ENCODE data around the gene NPAS2. TPM values are rescaled to one million over a fixed set of nuclear protein-coding genes. Genes with fewer than 3 reads are reported as not detected.

NPAS2 gene
- total RNA-seq, 1 experiment from 2014 or later: 142 TPM

DNA sequence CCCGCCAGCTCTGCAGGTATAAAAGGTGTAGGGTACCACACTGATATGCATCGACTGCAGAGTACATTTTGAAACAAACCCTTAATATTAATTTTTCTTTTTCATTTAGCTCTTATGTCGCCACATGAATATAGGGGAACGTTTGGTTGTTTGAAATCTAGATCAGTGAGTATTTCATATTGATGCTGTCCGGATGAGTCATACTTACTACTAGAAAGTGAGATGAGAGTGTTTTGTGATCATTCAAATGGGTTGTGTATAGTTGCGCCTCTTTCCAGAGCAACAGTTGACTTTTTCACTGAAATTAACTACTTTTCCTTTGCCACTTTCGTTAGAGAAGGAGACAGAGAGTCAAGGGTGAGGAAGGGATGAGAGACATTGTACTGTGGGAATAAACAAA lies 24.6 kb downstream of the NPAS2 start:
- Mint-ChIP-seq H3K9me3 (ENCODE audit: low read depth, unreplicated experiment) (peaks cover 3% of the 10 kb centered on the region), H3K4me1 (ENCODE audit: low read depth, unreplicated experiment) (peaks cover 63% of the 10 kb centered on the region), H3K4me3 (ENCODE audit: low read depth, unreplicated experiment) (no peak overlapping the region), H3K36me3 (ENCODE audit: insufficient read depth, unreplicated experiment) (peaks cover 14% of the 10 kb centered on the region), H3K27ac (ENCODE audit: unreplicated experiment) (peak overlapping the region; percentile 55), H3K27me3 (ENCODE audit: unreplicated experiment) (no peaks in the 10 kb centered on the region)
- BruUV-seq (replicated peaks): no TSS peak
- intact Hi-C loops (cut with micrococcal nuclease; ENCODE audit: unreplicated experiment): no loop called here
- TF ChIP-seq, protein P1, sequence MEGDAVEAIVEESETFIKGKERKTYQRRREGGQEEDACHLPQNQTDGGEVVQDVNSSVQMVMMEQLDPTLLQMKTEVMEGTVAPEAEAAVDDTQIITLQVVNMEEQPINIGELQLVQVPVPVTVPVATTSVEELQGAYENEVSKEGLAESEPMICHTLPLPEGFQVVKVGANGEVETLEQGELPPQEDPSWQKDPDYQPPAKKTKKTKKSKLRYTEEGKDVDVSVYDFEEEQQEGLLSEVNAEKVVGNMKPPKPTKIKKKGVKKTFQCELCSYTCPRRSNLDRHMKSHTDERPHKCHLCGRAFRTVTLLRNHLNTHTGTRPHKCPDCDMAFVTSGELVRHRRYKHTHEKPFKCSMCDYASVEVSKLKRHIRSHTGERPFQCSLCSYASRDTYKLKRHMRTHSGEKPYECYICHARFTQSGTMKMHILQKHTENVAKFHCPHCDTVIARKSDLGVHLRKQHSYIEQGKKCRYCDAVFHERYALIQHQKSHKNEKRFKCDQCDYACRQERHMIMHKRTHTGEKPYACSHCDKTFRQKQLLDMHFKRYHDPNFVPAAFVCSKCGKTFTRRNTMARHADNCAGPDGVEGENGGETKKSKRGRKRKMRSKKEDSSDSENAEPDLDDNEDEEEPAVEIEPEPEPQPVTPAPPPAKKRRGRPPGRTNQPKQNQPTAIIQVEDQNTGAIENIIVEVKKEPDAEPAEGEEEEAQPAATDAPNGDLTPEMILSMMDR (IDR thresholded peaks at IDR 0.05; ENCODE audit: unreplicated experiment): no peak
- no peak for DNase-seq
- CTCF ChIA-PET: no interaction called here

DNA sequence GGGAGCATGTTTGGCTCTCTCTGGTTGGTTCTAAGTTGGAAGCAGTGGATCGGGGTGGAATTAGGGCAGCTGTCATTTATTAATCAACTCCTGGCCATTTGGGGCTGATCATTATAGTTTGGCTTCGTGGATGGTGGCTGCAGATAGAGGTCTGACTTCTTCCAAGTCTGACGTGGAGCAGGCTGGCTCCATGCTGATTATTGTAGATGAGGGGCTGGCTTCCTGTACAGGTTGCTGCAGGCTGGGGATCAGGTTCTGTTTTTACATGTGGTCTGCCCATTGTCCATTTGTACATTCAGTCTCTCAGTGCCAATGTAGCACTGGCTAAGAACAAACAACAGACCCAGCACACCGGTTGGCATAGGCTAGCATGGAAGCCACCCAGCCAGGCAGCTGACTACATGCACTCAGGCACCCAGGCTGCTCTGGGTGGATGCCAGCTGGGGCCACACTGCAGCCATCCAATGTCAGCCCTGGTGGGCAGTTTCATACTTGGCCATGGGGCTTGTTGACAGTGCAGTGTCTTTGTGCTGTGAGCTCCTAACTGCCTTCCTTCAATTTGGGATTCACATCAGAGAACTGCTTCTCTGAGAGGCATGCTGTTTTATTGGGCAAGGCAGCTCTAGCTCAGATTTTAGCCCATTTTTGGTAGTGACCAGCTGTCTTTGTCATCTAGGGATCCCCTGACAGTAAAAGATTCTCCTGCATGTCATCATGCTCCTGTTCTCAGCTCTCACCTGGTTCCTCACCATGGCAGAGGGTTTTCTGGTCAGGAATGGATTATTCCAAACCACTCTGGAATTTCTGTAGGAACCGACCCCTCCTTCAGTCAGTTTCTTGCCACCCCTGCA lies 25.4 kb downstream of the NPAS2 start:
- intact Hi-C loops (cut with micrococcal nuclease; ENCODE audit: unreplicated experiment): no loop called here
- peak overlapping the region; percentile 55 for H3K27ac Mint-ChIP-seq (ENCODE audit: unreplicated experiment)
- TF ChIP-seq, protein P1 (IDR thresholded peaks at IDR 0.05; ENCODE audit: unreplicated experiment): no peak
- H3K9me3 Mint-ChIP-seq (ENCODE audit: low read depth, unreplicated experiment): peaks cover 3% of the 10 kb centered on the region
- H3K27me3 Mint-ChIP-seq (ENCODE audit: unreplicated experiment): no peaks in the 10 kb centered on the region
- no peak overlapping the region for H3K4me3 Mint-ChIP-seq (ENCODE audit: low read depth, unreplicated experiment)
- no peak for DNase-seq
- H3K4me1 Mint-ChIP-seq (ENCODE audit: low read depth, unreplicated experiment): peaks cover 64% of the 10 kb centered on the region
- peaks cover 19% of the 10 kb centered on the region for H3K36me3 Mint-ChIP-seq (ENCODE audit: insufficient read depth, unreplicated experiment)
- no TSS peak for BruUV-seq (replicated peaks)
- CTCF ChIA-PET: no interaction called here

DNA sequence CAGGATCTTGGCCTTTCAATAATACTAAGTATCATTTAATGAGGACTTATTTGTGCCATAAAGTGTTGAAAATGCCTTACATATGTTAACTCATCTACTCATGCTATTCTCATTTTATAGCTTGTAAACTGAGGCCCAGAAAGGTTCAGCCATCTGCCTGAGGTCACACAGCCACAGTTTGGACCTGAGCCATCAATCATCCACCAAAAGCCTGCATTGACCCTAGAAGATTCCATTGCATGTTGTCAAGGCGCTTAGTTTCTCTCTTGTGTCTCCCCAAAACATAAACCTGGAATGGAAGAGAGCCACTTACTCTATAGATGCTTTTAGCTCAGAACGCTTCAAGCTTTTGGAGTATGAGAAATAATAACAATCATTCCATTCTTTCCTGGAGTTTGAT lies 26.8 kb downstream of the NPAS2 start:
- BruUV-seq (replicated peaks): no TSS peak
- H3K9me3 Mint-ChIP-seq (ENCODE audit: low read depth, unreplicated experiment): peaks cover 3% of the 10 kb centered on the region
- DNase-seq: no peak
- no peak overlapping the region for H3K27ac Mint-ChIP-seq (ENCODE audit: unreplicated experiment)
- CTCF ChIA-PET: no interaction called here
- H3K4me1 Mint-ChIP-seq (ENCODE audit: low read depth, unreplicated experiment): peaks cover 52% of the 10 kb centered on the region
- TF ChIP-seq, protein P1 (IDR thresholded peaks at IDR 0.05; ENCODE audit: unreplicated experiment): no peak
- H3K27me3 Mint-ChIP-seq (ENCODE audit: unreplicated experiment): no peaks in the 10 kb centered on the region
- intact Hi-C loops (cut with micrococcal nuclease; ENCODE audit: unreplicated experiment): no loop called here
- H3K36me3 Mint-ChIP-seq (ENCODE audit: insufficient read depth, unreplicated experiment): peaks cover 25% of the 10 kb centered on the region
- no peak overlapping the region for H3K4me3 Mint-ChIP-seq (ENCODE audit: low read depth, unreplicated experiment)

DNA sequence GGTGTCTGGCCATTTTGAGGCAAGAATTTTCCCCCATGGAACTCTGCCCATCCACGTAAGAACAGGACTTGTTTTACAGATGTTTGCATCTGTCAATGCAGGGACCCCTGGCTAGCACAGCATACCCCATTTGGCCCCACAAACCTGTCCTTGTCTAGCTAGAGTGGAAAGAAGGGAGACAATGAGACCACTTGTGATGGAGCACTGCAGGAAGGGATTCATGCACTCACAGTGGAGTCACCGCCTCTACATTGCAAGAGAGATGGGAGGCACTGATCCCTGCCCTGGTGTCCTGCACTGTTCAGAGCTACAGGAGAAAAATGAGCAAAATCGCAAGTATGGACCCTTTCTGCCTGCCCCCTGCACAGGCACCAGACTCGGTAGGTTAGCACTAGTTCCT lies 32.5 kb downstream of the NPAS2 start:
- TF ChIP-seq, protein P1 (IDR thresholded peaks at IDR 0.05; ENCODE audit: unreplicated experiment): no peak
- no peaks in the 10 kb centered on the region for H3K27me3 Mint-ChIP-seq (ENCODE audit: unreplicated experiment)
- no peaks in the 10 kb centered on the region for H3K9me3 Mint-ChIP-seq (ENCODE audit: low read depth, unreplicated experiment)
- H3K36me3 Mint-ChIP-seq (ENCODE audit: insufficient read depth, unreplicated experiment): peaks cover 43% of the 10 kb centered on the region
- DNase-seq: no peak
- H3K4me1 Mint-ChIP-seq (ENCODE audit: low read depth, unreplicated experiment): peaks cover 67% of the 10 kb centered on the region
- CTCF ChIA-PET: interaction anchor here (0.8 to 0.9 kb wide), 2 partner anchors 26 to 29 kb away, joined by 3 read pairs; no protein-coding TSS in a partner anchor
- no TSS peak for BruUV-seq (replicated peaks)
- H3K27ac Mint-ChIP-seq (ENCODE audit: unreplicated experiment): no peak overlapping the region
- intact Hi-C loops (cut with micrococcal nuclease; ENCODE audit: unreplicated experiment): no loop called here
- no peak overlapping the region for H3K4me3 Mint-ChIP-seq (ENCODE audit: low read depth, unreplicated experiment)
